A549 (cell line): ENCODE data around the gene SMAD3. TPM values are rescaled to one million over a fixed set of nuclear protein-coding genes. Genes with fewer than 3 reads are reported as not detected.

Experiments
- ATAC-seq, 2 experiments: fragments of 200-7000 bp in 1 of 2; fragments of >200 bp in 1 of 2; cut with Nextera tagmentation in 1 of 2; cut with Tn5 transposase in 1 of 2; 3 replicates each; pipeline versions ENCODE4 v1.8.0 to v1.9.1; 2018 to 2020; ENCODE audit warnings: mild to moderate bottlenecking in 1 of 2, moderate library complexity in 1 of 2
- CTCF ChIA-PET: fragments of 300-600 bp; sonication (Branson Sonifier 250); formaldehyde crosslinking; extraction: SDS; loops from one replicate; lab custom pipeline; 2021; ENCODE audit warnings: antibody characterized with exemption, inconsistent platforms; lab: Yijun Ruan, JAX
- POLR2A ChIA-PET: fragments of 350-600 bp; formaldehyde crosslinking; extraction: SDS; loops from one replicate; lab custom pipeline; 2021; ENCODE audit warnings: antibody characterized with exemption, inconsistent platforms; lab: Yijun Ruan, JAX
- DNase-seq, 2 experiments: peaks; one replicate each; pipeline versions ENCODE4 v3.0.0 to v3.0.0-alpha.2; 2011 to 2016; ENCODE audit warnings: low read depth in 1 of 2, low spot score in 1 of 2
- FAIRE-seq: peaks from 2 replicates; lab custom pipeline; 2011; peaks lifted over from hg19 to GRCh38; lab: Jason Lieb, UNC
- H3K27ac ChIP-seq, 2 experiments: fragments of >200 bp; sonication (Bioruptor Twin); formaldehyde crosslinking; 3 replicates each; pipeline ENCODE4 v1.5.1; 2016 to 2017
- H3K4me1 ChIP-seq: fragments of >200 bp; sonication (Bioruptor Twin); formaldehyde crosslinking; 3 replicates; pipeline ENCODE4 v1.6.1; 2016
- H3K4me2 ChIP-seq: fragments of >200 bp; sonication (Bioruptor Twin); formaldehyde crosslinking; 3 replicates; pipeline ENCODE4 v1.6.1; 2016
- H3K4me3 ChIP-seq: fragments of >200 bp; sonication (Bioruptor Twin); formaldehyde crosslinking; 3 replicates; pipeline ENCODE4 v1.5.1; 2016
- H3K9me3 ChIP-seq: fragments of >200 bp; sonication (Bioruptor Twin); formaldehyde crosslinking; 3 replicates; pipeline ENCODE4 v1.6.1; 2016
- ATOH8 ChIP-seq: fragments of 250-450 bp; sonication (Bioruptor Pico); IDR thresholded peaks from 2 replicates; pipeline ENCODE4 v1.5.0; 2020; ENCODE audit warnings: low read depth, mild to moderate bottlenecking, moderate library complexity
- BCL3 ChIP-seq: fragments of >200 bp; sonication (Bioruptor Twin); formaldehyde crosslinking; IDR thresholded peaks from 3 replicates; pipeline ENCODE4 v1.6.1; 2016
- EHF ChIP-seq: fragments of 250-450 bp; sonication (Bioruptor Pico); IDR thresholded peaks from 2 replicates; pipeline ENCODE4 v1.5.0; 2020; ENCODE audit warnings: mild to moderate bottlenecking
- EP300 ChIP-seq, 2 experiments: fragments of >200 bp; sonication (Bioruptor Twin); formaldehyde crosslinking; IDR thresholded peaks; 2 replicates in 1 of 2; 3 replicates in 1 of 2; pipeline ENCODE4 v1.6.1; 2016 to 2017
- ESRRA ChIP-seq: fragments of 150-350 bp; IDR thresholded peaks from 2 replicates; pipeline ENCODE4 v1.6.1; 2014; ENCODE audit warnings: mild to moderate bottlenecking, low read length, borderline replicate concordance
- FOSB ChIP-seq: fragments of 250-450 bp; sonication (Bioruptor Pico); IDR thresholded peaks from 2 replicates; pipeline ENCODE4 v1.5.0; 2020; ENCODE audit warnings: mild to moderate bottlenecking, moderate library complexity
- GATA3 ChIP-seq: IDR thresholded peaks from 2 replicates; pipeline ENCODE4 v1.6.1; 2012; ENCODE audit warnings: borderline replicate concordance
- HEYL ChIP-seq: fragments of 250-450 bp; sonication (Bioruptor Pico); IDR thresholded peaks from 2 replicates; pipeline ENCODE4 v1.8.0; 2021; ENCODE audit warnings: mild to moderate bottlenecking, moderate library complexity
- HMGXB4 ChIP-seq: fragments of 250-450 bp; sonication (Bioruptor Pico); IDR thresholded peaks from 2 replicates; pipeline ENCODE4 v1.5.0; 2021; ENCODE audit warnings: mild to moderate bottlenecking, moderate library complexity, borderline replicate concordance
- HOXB5 ChIP-seq: fragments of 250-450 bp; sonication (Bioruptor Pico); IDR thresholded peaks from 2 replicates; pipeline ENCODE4 v1.5.0; 2020; ENCODE audit warnings: mild to moderate bottlenecking, moderate library complexity
- MAFK ChIP-seq: fragments of 450-650 bp; IDR thresholded peaks from 2 replicates; pipeline ENCODE4 v1.6.1; 2014; ENCODE audit not compliant: partially characterized antibody
- MYC ChIP-seq: IDR thresholded peaks from 2 replicates; pipeline ENCODE4 v1.6.1; 2012; ENCODE audit warnings: mild to moderate bottlenecking, inconsistent platforms, low read length, improper control_type of control experiment, borderline replicate concordance
- NFE2L2 ChIP-seq: fragments of 150-350 bp; conservative IDR thresholded peaks from 2 replicates; pipeline ENCODE4 v1.6.1; 2014; ENCODE audit warnings: low read length
- NPAS2 ChIP-seq: fragments of 250-450 bp; sonication (Bioruptor Pico); IDR thresholded peaks from 2 replicates; pipeline ENCODE4 v1.8.0; 2022; ENCODE audit warnings: mild to moderate bottlenecking, moderate library complexity, borderline replicate concordance
- POLR2A ChIP-seq: IDR thresholded peaks from 2 replicates; pipeline ENCODE4 v1.6.1; 2012; ENCODE audit warnings: mild to moderate bottlenecking, low read length
- POLR2AphosphoS2 ChIP-seq: conservative IDR thresholded peaks from 2 replicates; pipeline ENCODE4 v1.6.1; 2012; ENCODE audit warnings: low read length, improper control_type of control experiment, inconsistent platforms
- RAD21 ChIP-seq, 2 experiments: fragments of >200 bp in 1 of 2; sonication (Bioruptor Twin) in 1 of 2; formaldehyde crosslinking in 1 of 2; IDR thresholded peaks in 1 of 2; conservative IDR thresholded peaks in 1 of 2; 2 replicates in 1 of 2; 3 replicates in 1 of 2; pipeline ENCODE4 v1.6.1; 2012 to 2018; ENCODE audit warnings: inconsistent platforms in 1 of 2
- REST ChIP-seq: fragments of 200-600 bp; sonication (generic); IDR thresholded peaks from 2 replicates; pipeline ENCODE4 v1.6.1; 2016; ENCODE audit warnings: antibody characterized with exemption, mild to moderate bottlenecking, moderate library complexity
- SMC3 ChIP-seq: fragments of >200 bp; sonication (Bioruptor Twin); formaldehyde crosslinking; IDR thresholded peaks from 3 replicates; pipeline ENCODE4 v1.6.1; 2018; ENCODE audit warnings: inconsistent platforms
- SREBF2 ChIP-seq: fragments of 450-650 bp; IDR thresholded peaks from 2 replicates; pipeline ENCODE4 v1.6.1; 2014; ENCODE audit warnings: mild to moderate bottlenecking, moderate library complexity
- TP53 ChIP-seq: fragments of 250-450 bp; sonication (Bioruptor Pico); IDR thresholded peaks from 2 replicates; pipeline ENCODE4 v1.5.0; 2021; ENCODE audit warnings: mild to moderate bottlenecking, moderate library complexity
- ZC3H11A ChIP-seq: fragments of 450-650 bp; IDR thresholded peaks from 2 replicates; pipeline ENCODE4 v1.6.1; 2014; ENCODE audit warnings: antibody characterized with exemption, mild to moderate bottlenecking
- ZFP36 ChIP-seq: fragments of 450-650 bp; IDR thresholded peaks from 2 replicates; pipeline ENCODE4 v1.6.1; 2014; ENCODE audit warnings: borderline replicate concordance; ENCODE audit not compliant: partially characterized antibody
- ZNF302 ChIP-seq: fragments of 250-450 bp; sonication (Bioruptor Pico); IDR thresholded peaks from 2 replicates; pipeline ENCODE4 v1.9.0; 2021; ENCODE audit warnings: inconsistent platforms, mild to moderate bottlenecking, moderate library complexity
- ZSCAN20 ChIP-seq: fragments of 250-450 bp; sonication (Bioruptor Pico); IDR thresholded peaks from 2 replicates; pipeline ENCODE4 v1.8.0; 2022; ENCODE audit warnings: mild to moderate bottlenecking, moderate library complexity
- WGBS: methylation state at CpG from one replicate; pipeline ENCODE4 v1.1.6; 2017; ENCODE audit errors: missing lambda C conversion rate; 5-methylcytosine and 5-hydroxymethylcytosine counted together
- polyA plus RNA-seq, 4 experiments: library from polyadenylated mRNA; depleted of rRNA in 3 of 4; stranded (reverse); fragments of >200 nt; fragmentation: RNase III in 1 of 4; extraction: RNeasy Plus Mini Kit Qiagen cat#74134 plus additional on column Dnase treatment in 1 of 4; gene quantifications; 2 replicates in 3 of 4; 3 replicates in 1 of 4; pipeline ENCODE4 v1.2.3, GENCODE V29; 2011 to 2017
- TF ChIP-seq, protein P1 (sequence below): IDR thresholded peaks from 2 replicates; pipeline ENCODE4 v1.6.1; 2012; ENCODE audit warnings: low read depth, borderline replicate concordance
- TF ChIP-seq, protein P2 (sequence below): fragments of 150-350 bp; IDR thresholded peaks from 2 replicates; pipeline ENCODE4 v1.6.1; 2014; ENCODE audit warnings: low read depth, mild to moderate bottlenecking, low read length
- TF ChIP-seq, protein P3 (sequence below): fragments of >200 bp; sonication (Bioruptor Twin); formaldehyde crosslinking; IDR thresholded peaks from 2 replicates; pipeline ENCODE4 v1.6.1; 2016

Gene SMAD3
- polyA plus RNA-seq, 2 of the 4 experiments (the other 2 are of a cell fraction) = 74.6 to 77.2 TPM

DNA sequence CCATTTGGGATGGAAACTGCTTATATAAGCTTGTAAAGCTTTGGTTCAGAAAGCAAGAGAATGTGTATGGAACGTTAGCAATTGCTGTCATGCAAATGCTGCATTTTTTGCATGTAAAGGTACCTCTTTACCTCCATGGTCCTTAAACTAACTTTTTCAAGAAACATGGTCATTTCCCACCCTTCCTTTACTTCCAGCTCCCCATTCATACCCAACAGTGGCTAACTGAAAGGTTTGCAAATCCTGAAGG, 84.3 kb downstream of the SMAD3 start (continued):
- no peak for TF ChIP-seq HOXB5 (CRISPR knock-in tag)
- peak; percentile 76; the same call in 1 of the 2 replicates for TF ChIP-seq ZNF302 (CRISPR knock-in tag)
- TF ChIP-seq, protein P1, sequence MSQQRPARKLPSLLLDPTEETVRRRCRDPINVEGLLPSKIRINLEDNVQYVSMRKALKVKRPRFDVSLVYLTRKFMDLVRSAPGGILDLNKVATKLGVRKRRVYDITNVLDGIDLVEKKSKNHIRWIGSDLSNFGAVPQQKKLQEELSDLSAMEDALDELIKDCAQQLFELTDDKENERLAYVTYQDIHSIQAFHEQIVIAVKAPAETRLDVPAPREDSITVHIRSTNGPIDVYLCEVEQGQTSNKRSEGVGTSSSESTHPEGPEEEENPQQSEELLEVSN = no peak

GRCh38 chr15:67150023-67150860, 84.8 kb downstream of the SMAD3 start:
- POLR2A ChIA-PET = interaction anchor here (0.6 to 1.7 kb wide), 12 partner anchors 17 to 370 kb away, joined by 3 to 13 read pairs (median 3); no protein-coding TSS in a partner anchor
- FAIRE-seq (peak; percentile 89), ATAC-seq (peak; percentile 81 to 83), DNase-seq (peak; percentile 97 to 98)
- Histone ChIP-seq H3K4me1 (peaks cover 96% of the 10 kb centered on the region), H3K27ac (peak overlapping the region; percentile 92), H3K4me3 (peak overlapping the region; percentile 24; the same call in 2 of the 3 replicates), H3K4me2 (peak overlapping the region; percentile 80), H3K9me3 (no peaks in the 10 kb centered on the region)
- WGBS = 2% methylated on average over 16 of the region's 16 CpGs
- CTCF ChIA-PET = interaction anchor here (0.8 to 5.8 kb wide), 10 partner anchors 15 to 206 kb away, joined by 3 to 67 read pairs (median 8); no protein-coding TSS in a partner anchor
- TF ChIP-seq BCL3 = peak; percentile 92; the same call in 2 of the 3 replicates
- TF ChIP-seq MAFK = peak; percentile 10
- no peak for TF ChIP-seq ZFP36
- TF ChIP-seq, protein P2, sequence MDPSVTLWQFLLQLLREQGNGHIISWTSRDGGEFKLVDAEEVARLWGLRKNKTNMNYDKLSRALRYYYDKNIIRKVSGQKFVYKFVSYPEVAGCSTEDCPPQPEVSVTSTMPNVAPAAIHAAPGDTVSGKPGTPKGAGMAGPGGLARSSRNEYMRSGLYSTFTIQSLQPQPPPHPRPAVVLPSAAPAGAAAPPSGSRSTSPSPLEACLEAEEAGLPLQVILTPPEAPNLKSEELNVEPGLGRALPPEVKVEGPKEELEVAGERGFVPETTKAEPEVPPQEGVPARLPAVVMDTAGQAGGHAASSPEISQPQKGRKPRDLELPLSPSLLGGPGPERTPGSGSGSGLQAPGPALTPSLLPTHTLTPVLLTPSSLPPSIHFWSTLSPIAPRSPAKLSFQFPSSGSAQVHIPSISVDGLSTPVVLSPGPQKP = no peak
- TF ChIP-seq ESRRA = no peak
- peak; percentile 36; the same call in 1 of the 2 replicates for TF ChIP-seq ZSCAN20
- peak; percentile 24 to 52; a peak in 4 of 5 replicates for TF ChIP-seq RAD21 (conservative IDR thresholded peaks at IDR 0.05 in 1 of 2, IDR thresholded peaks at IDR 0.05 in 1 of 2)
- peak; percentile 88 to 93; a peak in 3 of 5 replicates for TF ChIP-seq EP300 (IDR thresholded peaks at IDR 0.05)
- TF ChIP-seq ZC3H11A = no peak
- TF ChIP-seq POLR2A = no peak
- TF ChIP-seq GATA3 = peak; percentile 88; the same call in 1 of the 2 replicates
- no peak for TF ChIP-seq TP53 (CRISPR knock-in tag)
- no peak for TF ChIP-seq NPAS2 (CRISPR knock-in tag)
- TF ChIP-seq, protein P3, sequence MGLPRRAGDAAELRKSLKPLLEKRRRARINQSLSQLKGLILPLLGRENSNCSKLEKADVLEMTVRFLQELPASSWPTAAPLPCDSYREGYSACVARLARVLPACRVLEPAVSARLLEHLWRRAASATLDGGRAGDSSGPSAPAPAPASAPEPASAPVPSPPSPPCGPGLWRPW = no peak
- peak; percentile 78 for TF ChIP-seq ATOH8 (CRISPR knock-in tag)
- TF ChIP-seq SMC3 = peak; percentile 46; the same call in 1 of the 3 replicates
- peak; percentile 45 for TF ChIP-seq MYC
- TF ChIP-seq EHF = peak; percentile 78; the same call in 1 of the 2 replicates
- TF ChIP-seq NFE2L2 = no peak; the same call in 1 of the 2 replicates
- TF ChIP-seq SREBF2 = no peak
- 0 out of 2 replicates have a peak, but pooled peaks have one; percentile 8 for TF ChIP-seq FOSB (CRISPR knock-in tag)
- no peak for TF ChIP-seq HMGXB4 (CRISPR knock-in tag)
- TF ChIP-seq POLR2AphosphoS2 = no peak
- no peak for TF ChIP-seq HEYL (CRISPR knock-in tag)
- TF ChIP-seq REST = no peak
